ENCODE data around the gene TMEM53.
A peak's percentile ranks its signal among the peaks of the same experiment; 100 is the strongest.

Gene TMEM53

DNA sequence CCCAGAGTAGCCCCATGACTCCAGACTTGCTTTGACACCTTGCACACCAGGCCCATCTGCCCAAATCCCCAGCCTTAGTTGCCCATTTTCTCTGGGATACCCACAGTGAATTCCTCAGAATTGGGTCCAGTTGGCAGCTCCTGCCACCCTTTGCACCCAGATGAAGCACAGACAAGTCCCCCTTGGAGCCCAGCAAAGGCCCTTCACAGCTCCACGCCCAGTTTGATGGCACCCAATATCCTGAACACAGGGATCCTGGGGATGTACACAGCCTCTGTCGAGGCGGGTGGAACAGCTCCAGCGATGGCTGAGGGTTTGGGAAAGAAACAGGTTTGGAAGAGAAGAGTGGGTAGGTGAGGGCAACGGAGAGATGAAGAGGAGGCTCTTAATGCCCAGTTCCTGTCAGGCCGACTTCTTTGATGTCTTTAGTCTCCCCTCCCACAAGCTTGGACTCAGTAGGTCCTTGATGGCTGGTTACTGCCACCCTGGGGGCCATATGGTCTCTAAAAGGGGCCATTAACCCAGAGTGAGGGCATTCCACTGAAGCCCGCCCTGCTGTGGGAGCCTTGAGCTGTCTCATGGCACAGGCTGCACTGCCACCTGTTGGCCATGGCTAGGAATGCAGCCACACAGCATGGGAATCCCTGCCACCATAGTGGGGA, 21.7 kb downstream of the TMEM53 start (continued):
- TF ChIP-seq MEIS1 (CRISPR knock-in tag; IDR thresholded peaks at IDR 0.05; ENCODE audit: borderline replicate concordance) (no peak), ZIC2 (tag by site-specific recombination; IDR thresholded peaks at IDR 0.05) (peak; percentile 71), ZNF2 (tag by site-specific recombination; IDR thresholded peaks at IDR 0.05) (0 out of 2 replicates have a peak, but pooled peaks have one; percentile 29), YY2 (tag by site-specific recombination; IDR thresholded peaks at IDR 0.05) (0 out of 2 replicates have a peak, but pooled peaks have one; percentile 35), ZNF394 (tag by site-specific recombination; IDR thresholded peaks at IDR 0.05; ENCODE audit: borderline replicate concordance) (no peak), ZNF791 (tag by site-specific recombination; IDR thresholded peaks at IDR 0.05) (no peak), ZNF510 (tag by site-specific recombination; IDR thresholded peaks at IDR 0.05; ENCODE audit: insufficient replicate concordance) (no peak), ZNF544 (tag by site-specific recombination; IDR thresholded peaks at IDR 0.05) (no peak), ZNF341 (tag by site-specific recombination; IDR thresholded peaks at IDR 0.05; ENCODE audit: low read depth) (no peak), SP7 (tag by site-specific recombination; IDR thresholded peaks at IDR 0.05) (0 out of 2 replicates have a peak, but pooled peaks have one; percentile 38), IKZF3 (tag by site-specific recombination; IDR thresholded peaks at IDR 0.05) (no peak)
- TF ChIP-seq, protein P1, sequence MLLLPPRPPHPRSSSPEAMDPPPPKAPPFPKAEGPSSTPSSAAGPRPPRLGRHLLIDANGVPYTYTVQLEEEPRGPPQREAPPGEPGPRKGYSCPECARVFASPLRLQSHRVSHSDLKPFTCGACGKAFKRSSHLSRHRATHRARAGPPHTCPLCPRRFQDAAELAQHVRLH (tag by site-specific recombination; IDR thresholded peaks at IDR 0.05): no peak
- TF ChIP-seq, protein P2, sequence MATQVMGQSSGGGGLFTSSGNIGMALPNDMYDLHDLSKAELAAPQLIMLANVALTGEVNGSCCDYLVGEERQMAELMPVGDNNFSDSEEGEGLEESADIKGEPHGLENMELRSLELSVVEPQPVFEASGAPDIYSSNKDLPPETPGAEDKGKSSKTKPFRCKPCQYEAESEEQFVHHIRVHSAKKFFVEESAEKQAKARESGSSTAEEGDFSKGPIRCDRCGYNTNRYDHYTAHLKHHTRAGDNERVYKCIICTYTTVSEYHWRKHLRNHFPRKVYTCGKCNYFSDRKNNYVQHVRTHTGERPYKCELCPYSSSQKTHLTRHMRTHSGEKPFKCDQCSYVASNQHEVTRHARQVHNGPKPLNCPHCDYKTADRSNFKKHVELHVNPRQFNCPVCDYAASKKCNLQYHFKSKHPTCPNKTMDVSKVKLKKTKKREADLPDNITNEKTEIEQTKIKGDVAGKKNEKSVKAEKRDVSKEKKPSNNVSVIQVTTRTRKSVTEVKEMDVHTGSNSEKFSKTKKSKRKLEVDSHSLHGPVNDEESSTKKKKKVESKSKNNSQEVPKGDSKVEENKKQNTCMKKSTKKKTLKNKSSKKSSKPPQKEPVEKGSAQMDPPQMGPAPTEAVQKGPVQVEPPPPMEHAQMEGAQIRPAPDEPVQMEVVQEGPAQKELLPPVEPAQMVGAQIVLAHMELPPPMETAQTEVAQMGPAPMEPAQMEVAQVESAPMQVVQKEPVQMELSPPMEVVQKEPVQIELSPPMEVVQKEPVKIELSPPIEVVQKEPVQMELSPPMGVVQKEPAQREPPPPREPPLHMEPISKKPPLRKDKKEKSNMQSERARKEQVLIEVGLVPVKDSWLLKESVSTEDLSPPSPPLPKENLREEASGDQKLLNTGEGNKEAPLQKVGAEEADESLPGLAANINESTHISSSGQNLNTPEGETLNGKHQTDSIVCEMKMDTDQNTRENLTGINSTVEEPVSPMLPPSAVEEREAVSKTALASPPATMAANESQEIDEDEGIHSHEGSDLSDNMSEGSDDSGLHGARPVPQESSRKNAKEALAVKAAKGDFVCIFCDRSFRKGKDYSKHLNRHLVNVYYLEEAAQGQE (tag by site-specific recombination; IDR thresholded peaks at IDR 0.05): no peak
- TF ChIP-seq, protein P3, sequence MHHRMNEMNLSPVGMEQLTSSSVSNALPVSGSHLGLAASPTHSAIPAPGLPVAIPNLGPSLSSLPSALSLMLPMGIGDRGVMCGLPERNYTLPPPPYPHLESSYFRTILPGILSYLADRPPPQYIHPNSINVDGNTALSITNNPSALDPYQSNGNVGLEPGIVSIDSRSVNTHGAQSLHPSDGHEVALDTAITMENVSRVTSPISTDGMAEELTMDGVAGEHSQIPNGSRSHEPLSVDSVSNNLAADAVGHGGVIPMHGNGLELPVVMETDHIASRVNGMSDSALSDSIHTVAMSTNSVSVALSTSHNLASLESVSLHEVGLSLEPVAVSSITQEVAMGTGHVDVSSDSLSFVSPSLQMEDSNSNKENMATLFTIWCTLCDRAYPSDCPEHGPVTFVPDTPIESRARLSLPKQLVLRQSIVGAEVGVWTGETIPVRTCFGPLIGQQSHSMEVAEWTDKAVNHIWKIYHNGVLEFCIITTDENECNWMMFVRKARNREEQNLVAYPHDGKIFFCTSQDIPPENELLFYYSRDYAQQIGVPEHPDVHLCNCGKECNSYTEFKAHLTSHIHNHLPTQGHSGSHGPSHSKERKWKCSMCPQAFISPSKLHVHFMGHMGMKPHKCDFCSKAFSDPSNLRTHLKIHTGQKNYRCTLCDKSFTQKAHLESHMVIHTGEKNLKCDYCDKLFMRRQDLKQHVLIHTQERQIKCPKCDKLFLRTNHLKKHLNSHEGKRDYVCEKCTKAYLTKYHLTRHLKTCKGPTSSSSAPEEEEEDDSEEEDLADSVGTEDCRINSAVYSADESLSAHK (tag by site-specific recombination; IDR thresholded peaks at IDR 0.05): no peak
- TF ChIP-seq, protein P4, sequence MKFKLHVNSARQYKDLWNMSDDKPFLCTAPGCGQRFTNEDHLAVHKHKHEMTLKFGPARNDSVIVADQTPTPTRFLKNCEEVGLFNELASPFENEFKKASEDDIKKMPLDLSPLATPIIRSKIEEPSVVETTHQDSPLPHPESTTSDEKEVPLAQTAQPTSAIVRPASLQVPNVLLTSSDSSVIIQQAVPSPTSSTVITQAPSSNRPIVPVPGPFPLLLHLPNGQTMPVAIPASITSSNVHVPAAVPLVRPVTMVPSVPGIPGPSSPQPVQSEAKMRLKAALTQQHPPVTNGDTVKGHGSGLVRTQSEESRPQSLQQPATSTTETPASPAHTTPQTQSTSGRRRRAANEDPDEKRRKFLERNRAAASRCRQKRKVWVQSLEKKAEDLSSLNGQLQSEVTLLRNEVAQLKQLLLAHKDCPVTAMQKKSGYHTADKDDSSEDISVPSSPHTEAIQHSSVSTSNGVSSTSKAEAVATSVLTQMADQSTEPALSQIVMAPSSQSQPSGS (tag by site-specific recombination; IDR thresholded peaks at IDR 0.05; ENCODE audit: low read depth): no peak
- TF ChIP-seq, protein P5, sequence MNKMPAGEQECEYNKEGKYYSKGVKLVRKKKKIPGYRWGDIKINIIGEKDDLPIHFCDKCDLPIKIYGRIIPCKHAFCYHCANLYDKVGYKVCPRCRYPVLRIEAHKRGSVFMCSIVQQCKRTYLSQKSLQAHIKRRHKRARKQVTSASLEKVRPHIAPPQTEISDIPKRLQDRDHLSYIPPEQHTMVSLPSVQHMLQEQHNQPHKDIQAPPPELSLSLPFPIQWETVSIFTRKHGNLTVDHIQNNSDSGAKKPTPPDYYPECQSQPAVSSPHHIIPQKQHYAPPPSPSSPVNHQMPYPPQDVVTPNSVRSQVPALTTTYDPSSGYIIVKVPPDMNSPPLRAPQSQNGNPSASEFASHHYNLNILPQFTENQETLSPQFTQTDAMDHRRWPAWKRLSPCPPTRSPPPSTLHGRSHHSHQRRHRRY (tag by site-specific recombination; IDR thresholded peaks at IDR 0.05): no peak
- TF ChIP-seq, protein P6, sequence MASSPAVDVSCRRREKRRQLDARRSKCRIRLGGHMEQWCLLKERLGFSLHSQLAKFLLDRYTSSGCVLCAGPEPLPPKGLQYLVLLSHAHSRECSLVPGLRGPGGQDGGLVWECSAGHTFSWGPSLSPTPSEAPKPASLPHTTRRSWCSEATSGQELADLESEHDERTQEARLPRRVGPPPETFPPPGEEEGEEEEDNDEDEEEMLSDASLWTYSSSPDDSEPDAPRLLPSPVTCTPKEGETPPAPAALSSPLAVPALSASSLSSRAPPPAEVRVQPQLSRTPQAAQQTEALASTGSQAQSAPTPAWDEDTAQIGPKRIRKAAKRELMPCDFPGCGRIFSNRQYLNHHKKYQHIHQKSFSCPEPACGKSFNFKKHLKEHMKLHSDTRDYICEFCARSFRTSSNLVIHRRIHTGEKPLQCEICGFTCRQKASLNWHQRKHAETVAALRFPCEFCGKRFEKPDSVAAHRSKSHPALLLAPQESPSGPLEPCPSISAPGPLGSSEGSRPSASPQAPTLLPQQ (tag by site-specific recombination; IDR thresholded peaks at IDR 0.05): peak; percentile 41; the same call in 1 of the 2 replicates
- TF ChIP-seq, protein P7, sequence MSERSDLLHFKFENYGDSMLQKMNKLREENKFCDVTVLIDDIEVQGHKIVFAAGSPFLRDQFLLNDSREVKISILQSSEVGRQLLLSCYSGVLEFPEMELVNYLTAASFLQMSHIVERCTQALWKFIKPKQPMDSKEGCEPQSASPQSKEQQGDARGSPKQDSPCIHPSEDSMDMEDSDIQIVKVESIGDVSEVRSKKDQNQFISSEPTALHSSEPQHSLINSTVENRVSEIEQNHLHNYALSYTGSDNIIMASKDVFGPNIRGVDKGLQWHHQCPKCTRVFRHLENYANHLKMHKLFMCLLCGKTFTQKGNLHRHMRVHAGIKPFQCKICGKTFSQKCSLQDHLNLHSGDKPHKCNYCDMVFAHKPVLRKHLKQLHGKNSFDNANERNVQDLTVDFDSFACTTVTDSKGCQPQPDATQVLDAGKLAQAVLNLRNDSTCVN (tag by site-specific recombination; optimal IDR thresholded peaks at IDR 0.05): no peak
- TF ChIP-seq, protein P8, sequence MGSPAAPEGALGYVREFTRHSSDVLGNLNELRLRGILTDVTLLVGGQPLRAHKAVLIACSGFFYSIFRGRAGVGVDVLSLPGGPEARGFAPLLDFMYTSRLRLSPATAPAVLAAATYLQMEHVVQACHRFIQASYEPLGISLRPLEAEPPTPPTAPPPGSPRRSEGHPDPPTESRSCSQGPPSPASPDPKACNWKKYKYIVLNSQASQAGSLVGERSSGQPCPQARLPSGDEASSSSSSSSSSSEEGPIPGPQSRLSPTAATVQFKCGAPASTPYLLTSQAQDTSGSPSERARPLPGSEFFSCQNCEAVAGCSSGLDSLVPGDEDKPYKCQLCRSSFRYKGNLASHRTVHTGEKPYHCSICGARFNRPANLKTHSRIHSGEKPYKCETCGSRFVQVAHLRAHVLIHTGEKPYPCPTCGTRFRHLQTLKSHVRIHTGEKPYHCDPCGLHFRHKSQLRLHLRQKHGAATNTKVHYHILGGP (tag by site-specific recombination; IDR thresholded peaks at IDR 0.05): no peak
- TF ChIP-seq, protein P9, sequence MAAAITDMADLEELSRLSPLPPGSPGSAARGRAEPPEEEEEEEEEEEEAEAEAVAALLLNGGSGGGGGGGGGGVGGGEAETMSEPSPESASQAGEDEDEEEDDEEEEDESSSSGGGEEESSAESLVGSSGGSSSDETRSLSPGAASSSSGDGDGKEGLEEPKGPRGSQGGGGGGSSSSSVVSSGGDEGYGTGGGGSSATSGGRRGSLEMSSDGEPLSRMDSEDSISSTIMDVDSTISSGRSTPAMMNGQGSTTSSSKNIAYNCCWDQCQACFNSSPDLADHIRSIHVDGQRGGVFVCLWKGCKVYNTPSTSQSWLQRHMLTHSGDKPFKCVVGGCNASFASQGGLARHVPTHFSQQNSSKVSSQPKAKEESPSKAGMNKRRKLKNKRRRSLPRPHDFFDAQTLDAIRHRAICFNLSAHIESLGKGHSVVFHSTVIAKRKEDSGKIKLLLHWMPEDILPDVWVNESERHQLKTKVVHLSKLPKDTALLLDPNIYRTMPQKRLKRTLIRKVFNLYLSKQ (tag by site-specific recombination; IDR thresholded peaks at IDR 0.05; ENCODE audit: borderline replicate concordance): no peak
- TF ChIP-seq, protein P10, sequence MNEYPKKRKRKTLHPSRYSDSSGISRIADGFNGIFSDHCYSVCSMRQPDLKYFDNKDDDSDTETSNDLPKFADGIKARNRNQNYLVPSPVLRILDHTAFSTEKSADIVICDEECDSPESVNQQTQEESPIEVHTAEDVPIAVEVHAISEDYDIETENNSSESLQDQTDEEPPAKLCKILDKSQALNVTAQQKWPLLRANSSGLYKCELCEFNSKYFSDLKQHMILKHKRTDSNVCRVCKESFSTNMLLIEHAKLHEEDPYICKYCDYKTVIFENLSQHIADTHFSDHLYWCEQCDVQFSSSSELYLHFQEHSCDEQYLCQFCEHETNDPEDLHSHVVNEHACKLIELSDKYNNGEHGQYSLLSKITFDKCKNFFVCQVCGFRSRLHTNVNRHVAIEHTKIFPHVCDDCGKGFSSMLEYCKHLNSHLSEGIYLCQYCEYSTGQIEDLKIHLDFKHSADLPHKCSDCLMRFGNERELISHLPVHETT (tag by site-specific recombination; IDR thresholded peaks at IDR 0.05): no peak

Data from HEK293 (cell line).